Stimulated activated CD8-positive, alpha-beta memory T cell treated with anti-CD3 and anti-CD28 coated beads, Interleukin-15, amount 100 ng/mL, for 24 hours (primary cell): Measurements from ENCODE around the gene BTBD16.

Experiments
- DNase-seq: peaks from one replicate; pipeline ENCODE4 v3.0.0-alpha.2; 2020; ENCODE audit warnings: low read depth

The BTBD16 gene

DNA sequence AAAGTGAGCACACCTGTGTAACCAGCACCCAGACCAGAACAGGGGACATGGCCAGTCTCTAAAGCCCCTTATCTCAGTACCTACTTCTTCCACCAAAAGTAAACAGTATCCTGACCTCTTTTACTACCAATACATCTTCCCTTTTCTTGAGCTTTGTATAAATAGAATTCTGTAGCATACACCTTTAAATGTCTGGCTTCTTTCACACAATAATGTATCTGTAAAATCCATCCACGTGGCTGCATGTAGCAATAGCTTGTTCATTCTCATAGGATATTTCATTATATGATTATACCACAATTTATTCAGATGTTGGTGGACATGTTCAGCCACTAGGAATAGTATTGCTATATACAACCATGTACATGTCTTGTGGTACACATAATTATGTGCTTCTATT is 40.6 kb downstream of the BTBD16 start:
- DNase-seq: no peak

GRCh38 chr10:122316224-122316884 is 45.3 kb downstream of the BTBD16 start:
- no peak for DNase-seq

DNA sequence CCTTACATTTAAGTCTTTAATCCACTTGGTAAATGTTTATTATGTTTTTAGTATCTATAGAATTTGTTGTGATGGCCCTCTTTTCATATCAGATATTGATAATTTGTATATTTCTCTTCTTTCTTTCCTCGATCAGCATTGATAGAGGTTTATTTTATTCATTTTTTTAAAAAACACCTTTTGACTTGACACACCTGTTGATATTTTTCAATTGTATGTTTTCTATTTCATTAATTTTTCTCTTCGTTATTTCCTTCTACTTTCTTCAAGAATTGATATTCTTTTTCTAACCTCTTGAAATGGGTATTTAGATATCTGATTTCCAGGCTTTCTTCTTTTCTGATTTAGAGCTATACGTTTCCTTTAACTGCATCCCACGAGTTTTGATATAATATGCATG is 50.9 kb downstream of the BTBD16 start:
- DNase-seq: no peak

DNA sequence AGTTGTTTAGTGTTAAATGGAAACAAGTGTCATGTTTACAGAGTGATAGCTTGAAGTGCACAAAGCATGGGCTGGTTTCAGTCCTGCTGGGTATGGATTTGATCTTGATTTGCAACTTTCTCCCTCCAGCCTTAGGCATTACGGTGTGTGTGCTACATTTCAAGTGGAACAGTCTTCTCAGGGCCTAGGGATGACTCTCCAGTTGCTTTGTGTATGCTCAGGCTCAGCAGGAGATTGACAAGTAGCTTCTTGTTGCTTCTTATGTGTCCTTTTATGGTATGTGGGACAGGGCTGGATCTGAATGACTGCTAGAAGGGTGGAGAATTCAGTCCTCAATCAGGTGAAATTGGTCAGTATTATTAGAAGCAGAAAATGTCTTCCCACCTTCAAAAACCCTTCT is 52.1 kb downstream of the BTBD16 start:
- no peak for DNase-seq

- DNase-seq: no peak
These were observed 53.0 kb downstream of the BTBD16 start for GRCh38 chr10:122323941-122324675.

GRCh38 chr10:122325235-122325634 is 54.1 kb downstream of the BTBD16 start:
- no peak for DNase-seq

DNA sequence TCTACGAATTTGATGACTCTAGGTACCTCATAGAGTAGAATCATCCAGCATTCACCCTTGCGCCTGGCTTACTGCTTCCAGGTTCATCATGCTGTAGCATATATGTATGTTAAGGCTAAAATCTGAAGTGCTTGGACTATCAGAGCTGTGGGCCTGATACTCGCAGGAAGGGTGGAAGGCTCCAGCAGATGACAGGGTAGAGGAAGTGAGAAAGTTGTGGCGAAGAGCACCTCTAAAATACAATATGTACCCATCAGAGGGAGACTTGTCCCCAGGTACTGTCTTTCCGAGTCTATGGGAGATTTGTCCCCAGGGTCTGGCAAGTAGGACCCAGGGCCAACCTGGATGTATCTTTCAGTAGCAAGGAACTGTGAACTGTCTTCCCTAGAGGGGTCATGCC is 55.3 kb downstream of the BTBD16 start:
- no peak for DNase-seq

DNA sequence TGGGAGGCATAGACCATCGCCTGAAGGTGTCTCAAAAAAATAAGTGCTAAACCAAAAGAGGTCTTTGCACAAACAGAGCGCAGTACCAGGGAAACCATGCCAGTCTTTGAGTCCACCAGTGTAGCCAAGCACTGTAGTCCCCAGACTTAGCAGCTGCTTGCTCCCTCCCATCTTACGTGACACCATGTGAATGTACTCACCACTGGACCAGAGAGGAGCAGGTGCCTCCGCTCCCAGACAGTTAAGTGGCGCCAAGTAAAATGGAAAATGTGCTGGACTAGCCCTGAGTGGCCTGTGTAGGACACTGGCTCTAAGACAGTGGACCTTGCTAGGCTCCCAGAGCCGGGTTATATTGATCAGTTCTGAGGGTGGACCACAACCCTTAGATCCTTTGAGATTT is 55.7 kb downstream of the BTBD16 start:
- no peak for DNase-seq

DNA sequence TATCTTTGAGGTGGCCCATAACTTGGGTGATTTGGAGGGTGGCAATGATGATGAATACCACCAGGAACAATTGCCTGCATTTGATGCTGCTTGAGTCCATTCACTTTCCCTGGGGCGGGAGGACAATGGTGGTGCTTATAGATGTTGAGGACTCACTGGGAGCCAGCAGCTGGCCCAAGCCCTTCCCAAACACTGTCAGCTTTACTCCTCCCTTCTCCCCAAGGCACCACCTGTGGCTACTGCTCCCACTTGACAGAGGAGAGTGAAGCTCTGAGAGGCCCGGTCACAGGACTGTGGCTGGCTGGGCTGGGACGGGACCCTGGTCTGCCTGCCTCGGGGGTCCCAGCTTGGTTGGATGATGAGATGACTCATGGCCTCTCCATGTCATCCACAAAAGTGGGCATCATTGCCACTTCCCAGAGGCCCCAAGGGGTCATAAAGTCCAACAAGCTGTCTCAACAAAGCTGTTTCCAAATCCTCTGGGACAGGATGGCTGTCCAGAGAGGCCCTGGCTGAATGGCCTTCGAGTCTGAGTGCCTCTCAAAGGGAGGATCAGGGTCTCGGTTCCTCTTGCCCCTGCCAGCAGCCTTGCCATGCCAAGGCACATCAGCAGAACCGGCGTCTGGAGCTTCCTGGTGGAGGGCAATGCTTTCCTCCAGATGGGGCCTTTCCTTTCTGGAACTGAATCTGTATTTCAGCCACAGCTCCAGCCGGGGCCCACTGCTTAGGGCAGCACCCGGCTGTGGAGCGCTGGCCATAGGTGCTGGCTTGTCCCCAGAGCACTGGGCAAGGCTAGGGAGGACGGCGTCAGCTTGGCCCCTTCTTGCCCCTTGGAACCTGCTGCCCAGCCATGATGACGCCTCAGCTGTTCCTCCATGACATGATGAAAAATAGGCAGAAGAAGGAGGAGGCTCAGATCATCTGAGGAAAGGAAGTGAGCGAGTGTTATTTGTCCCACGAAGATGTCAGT is 56.4 kb downstream of the BTBD16 start:
- DNase-seq: no peak

GRCh38 chr10:122328676-122329075 is 57.6 kb downstream of the BTBD16 start:
- DNase-seq: no peak

GRCh38 chr10:122329416-122329815 is 58.3 kb downstream of the BTBD16 start:
- no peak for DNase-seq

DNA sequence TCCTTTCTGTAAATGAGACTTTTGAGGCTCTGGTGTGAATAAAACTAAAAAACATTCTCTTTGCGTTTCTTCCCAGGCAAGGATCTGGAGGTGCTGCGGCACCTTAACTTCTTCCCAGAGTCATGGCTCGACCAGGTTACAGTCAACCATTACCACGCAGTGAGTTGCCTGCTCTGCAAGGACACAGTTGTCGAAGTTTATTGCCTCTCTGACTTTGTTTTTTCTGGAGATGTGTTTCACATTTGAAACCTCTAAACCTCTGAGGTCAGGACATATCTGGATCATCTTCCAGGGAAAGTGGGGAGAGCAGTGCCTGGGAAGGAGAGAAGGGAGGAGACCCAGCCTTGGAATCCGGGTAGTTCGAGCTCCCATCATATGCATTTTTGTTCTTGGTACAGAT is 60.0 kb downstream of the BTBD16 start:
- DNase-seq: no peak

DNA sequence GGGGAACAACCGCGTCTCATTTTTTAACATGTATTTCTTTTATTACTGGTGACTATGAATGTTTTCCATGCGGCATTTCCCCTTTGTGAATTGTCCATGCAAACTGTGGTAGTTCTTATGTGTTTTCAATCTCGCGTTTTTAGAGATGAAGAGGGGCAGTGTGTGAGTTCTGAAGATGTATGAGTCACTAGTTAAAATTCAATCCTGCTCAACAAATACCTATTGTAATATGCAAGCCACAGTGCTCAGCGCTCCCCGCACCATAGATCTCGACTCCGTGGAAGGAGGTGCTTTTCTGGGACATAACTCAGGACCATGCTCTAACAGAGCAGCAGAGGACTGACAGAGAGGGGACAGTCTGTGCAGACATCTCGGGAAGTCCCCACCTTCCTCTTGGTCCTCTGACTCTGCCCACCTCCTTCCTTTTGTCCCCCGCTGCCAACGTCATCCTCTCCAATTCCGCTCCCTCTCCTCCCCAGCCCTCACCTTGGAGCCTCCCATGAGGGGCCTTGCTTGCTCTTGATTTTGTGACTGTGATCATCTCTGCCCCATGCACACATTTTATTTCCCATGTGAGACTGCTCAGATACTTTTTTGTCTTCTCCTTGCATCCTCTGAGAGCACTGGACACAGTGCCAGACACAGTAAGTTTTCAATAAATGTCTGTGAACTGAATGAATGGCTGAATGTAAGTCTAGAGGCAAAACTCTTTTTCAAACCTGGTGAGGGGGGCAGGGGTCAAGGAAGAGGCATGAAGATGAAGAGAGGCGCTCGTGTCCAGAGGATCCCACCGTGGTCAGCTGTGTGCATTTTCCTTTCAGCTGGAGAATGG is 60.7 kb downstream of the BTBD16 start:
- no peak for DNase-seq

DNA sequence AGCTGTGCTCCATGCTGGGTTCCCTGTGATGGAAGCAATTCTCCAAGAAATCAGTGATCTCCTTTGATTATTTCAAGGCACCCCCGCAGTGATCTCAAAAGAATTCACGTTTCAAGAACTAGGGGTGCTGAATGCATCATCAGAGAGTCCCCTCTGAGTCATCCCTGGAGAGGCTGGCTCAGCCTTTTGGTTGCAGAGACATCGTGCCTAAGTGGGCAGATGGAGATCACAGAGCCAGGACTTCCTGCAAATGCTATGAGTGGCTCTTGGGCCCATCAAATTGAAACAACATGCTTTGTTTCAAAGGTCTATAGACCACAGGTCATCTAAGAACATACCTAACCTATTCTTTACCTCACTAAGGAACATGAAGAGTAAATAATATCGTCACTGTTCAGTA is 61.9 kb downstream of the BTBD16 start:
- DNase-seq: no peak

DNA sequence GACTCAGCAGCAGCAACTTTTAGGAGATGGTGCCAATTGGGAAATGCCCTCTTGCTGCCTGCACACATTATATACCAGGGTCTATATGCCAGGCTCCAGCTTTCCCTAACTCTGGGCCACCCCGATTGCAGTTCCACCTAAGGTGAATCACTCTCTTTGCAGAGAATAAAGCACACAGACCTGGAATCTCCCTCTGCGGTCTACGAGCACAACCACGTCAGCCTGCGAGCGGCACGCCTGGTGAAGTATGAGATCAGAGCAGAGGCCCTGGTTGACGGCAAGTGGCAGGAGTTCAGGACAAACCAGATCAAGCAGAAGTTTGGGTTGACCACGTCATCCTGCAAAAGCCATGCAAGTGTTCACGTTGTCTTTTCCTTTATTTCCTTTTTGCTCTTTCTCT is 65.2 kb downstream of the BTBD16 start:
- DNase-seq: no peak

- DNase-seq: no peak
These were observed 65.9 kb downstream of the BTBD16 start for GRCh38 chr10:122336961-122337360.

DNA sequence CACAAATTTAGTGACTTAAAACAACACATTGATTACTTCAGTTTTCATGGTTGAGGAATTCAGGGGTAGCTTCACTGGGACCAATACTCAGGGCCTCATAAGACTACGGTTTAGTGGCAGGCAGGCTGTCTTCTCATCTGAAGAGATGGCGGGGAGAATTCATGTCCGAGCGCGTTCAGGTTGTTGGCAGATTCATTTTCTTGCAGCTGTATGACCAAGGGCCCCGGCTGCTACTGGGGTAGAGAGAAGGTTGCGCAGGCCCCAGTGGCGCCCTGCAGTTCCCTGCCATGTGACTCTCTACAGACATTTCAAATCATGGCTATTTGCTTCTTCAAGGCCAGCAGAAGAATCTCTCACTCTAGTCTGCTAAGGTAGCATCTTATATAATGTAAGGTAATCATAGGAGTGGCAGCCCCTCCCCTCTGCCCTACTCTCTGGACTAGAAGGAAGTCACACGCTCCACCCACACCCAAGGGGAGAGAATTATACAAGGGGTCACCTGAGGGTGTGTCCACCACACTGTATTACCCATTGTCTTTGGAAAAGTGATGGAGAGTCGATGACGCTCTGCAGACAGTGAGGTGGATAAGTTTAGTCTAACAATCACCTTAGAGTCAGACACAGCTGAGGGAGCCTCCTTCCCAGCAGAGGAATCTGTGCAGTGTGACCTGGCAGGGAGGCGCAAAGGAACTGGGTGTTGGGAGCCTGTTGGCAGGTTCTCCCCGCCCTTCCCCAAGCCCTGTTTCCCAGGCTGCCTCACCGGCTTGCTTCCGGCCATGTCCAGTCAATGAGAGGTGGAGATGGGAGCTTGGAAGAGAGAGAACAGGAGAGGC is 67.7 kb downstream of the BTBD16 start:
- DNase-seq: no peak

DNA sequence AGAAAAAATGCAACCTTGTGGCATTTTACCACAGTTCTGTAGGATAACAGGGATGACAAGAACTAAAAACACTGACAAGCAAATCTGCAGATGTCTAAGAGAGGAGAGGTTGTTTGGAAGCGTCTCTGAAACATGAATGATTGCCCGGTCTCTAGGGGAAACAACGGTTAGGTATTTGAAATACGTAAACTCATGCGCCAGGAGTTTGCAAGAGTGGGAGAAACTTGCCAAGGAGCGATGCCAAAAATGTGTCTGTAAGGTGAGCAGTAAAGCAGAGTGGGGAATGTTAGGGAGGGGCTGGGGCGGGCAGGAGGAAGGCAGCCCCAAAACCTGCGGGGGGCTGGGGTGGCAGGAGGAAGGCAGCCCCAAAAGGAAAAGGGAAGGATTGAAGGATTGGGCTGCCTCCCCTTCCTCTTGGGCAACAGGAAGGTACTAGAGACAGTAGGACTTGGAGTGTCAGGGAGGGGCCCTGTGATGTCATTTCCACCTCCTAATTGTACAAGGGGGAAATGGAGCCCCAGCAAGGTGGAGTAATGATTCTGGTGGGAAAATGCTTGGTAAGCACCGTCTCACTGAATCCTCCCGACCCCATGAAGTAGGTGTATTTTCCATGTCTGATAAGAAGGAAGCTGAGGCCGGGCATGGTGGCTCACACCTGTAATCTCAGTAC is 70.2 kb downstream of the BTBD16 start:
- no peak for DNase-seq

GRCh38 chr10:122342293-122343134 is 71.4 kb downstream of the BTBD16 start:
- DNase-seq: no peak
